SK-N-SH (cell line): ENCODE measurements around the gene GABRB1. TPM values are rescaled to one million over a fixed set of nuclear protein-coding genes. Genes with fewer than 3 reads are reported as not detected.

Source experiments
- CTCF ChIA-PET: fragments of 300-600, 350-600 bp; formaldehyde crosslinking; extraction: SDS; loops from one replicate; lab custom pipeline; 2021; lab: Yijun Ruan, JAX
- POLR2A ChIA-PET: fragments of 350-600 bp; sonication (Branson Sonifier 250); formaldehyde crosslinking; extraction: SDS; loops from one replicate; lab custom pipeline; 2020; ENCODE audit warnings: antibody characterized with exemption, inconsistent platforms; lab: Yijun Ruan, JAX
- DNase-seq: peaks from one replicate; pipeline ENCODE4 v3.0.0; 2012
- H2AFZ ChIP-seq: fragments of 200-600 bp; sonication (generic); 2 replicates; pipeline ENCODE4 v1.8.1; 2016; ENCODE audit warnings: antibody characterized with exemption, mild to moderate bottlenecking, low read depth
- H3F3A ChIP-seq: fragments of 200-600 bp; sonication (generic); replicated peaks from 2 replicates; pipeline ENCODE3; 2016; ENCODE audit warnings: antibody characterized with exemption, mild to moderate bottlenecking; ENCODE audit not compliant: insufficient read depth
- H3K27ac ChIP-seq, 2 experiments: fragments of 200-500 bp in 1 of 2; fragments of 200-600 bp in 1 of 2; sonication (Bioruptor generic) in 1 of 2; sonication (generic), shearing (Covaris generic) in 1 of 2; 2 replicates each; pipeline versions ENCODE4 v1.5.1 to v1.6.1; 2014 to 2016; ENCODE audit warnings: low read depth in 2 of 2, inconsistent platforms in 1 of 2, low read length in 1 of 2, mild to moderate bottlenecking in 1 of 2, mixed read lengths in 1 of 2
- H3K27me3 ChIP-seq: fragments of 200-600 bp; sonication (generic), shearing (Covaris generic); 2 replicates; pipeline ENCODE4 v1.6.1; 2016; ENCODE audit warnings: mixed run types; ENCODE audit not compliant: insufficient read depth
- H3K36me3 ChIP-seq, 2 experiments: fragments of 200-500 bp in 1 of 2; fragments of 200-600 bp in 1 of 2; sonication (Bioruptor generic) in 1 of 2; sonication (generic) in 1 of 2; replicated peaks in 1 of 2; 2 replicates each; pipeline versions ENCODE3 to v1.5.1; 2014 to 2016; ENCODE audit warnings: low read length in 1 of 2, mild to moderate bottlenecking in 1 of 2; ENCODE audit not compliant: insufficient read depth in 2 of 2, control insufficient read depth in 1 of 2
- H3K4me1 ChIP-seq, 2 experiments: fragments of 200-500 bp in 1 of 2; fragments of 200-600 bp in 1 of 2; sonication (Bioruptor generic) in 1 of 2; sonication (generic), shearing (Covaris generic) in 1 of 2; 2 replicates each; pipeline versions ENCODE4 v1.5.1 to v1.6.1; 2014 to 2016; ENCODE audit warnings: low read depth in 1 of 2, low read length in 1 of 2, mixed run types in 1 of 2; ENCODE audit not compliant: insufficient read depth in 2 of 2, control insufficient read depth in 1 of 2
- H3K4me2 ChIP-seq: fragments of 200-600 bp; sonication (generic), shearing (Covaris generic); 2 replicates; pipeline ENCODE4 v1.6.1; 2017; ENCODE audit warnings: mixed run types
- H3K4me3 ChIP-seq, 2 experiments: fragments of 200-500 bp in 1 of 2; fragments of 200-600 bp in 1 of 2; sonication (Bioruptor generic) in 1 of 2; sonication (generic), shearing (Covaris generic) in 1 of 2; 2 replicates each; pipeline versions ENCODE4 v1.5.1 to v1.8.1; 2014 to 2016; ENCODE audit warnings: low read depth in 2 of 2, inconsistent platforms in 1 of 2, low read length in 1 of 2, mild to moderate bottlenecking in 1 of 2, mixed read lengths in 1 of 2, moderate library complexity in 1 of 2
- H3K79me2 ChIP-seq: fragments of 200-600 bp; sonication (generic); 2 replicates; pipeline ENCODE4 v1.8.1; 2017; ENCODE audit warnings: mild to moderate bottlenecking; ENCODE audit not compliant: insufficient read depth
- H3K9ac ChIP-seq: fragments of 200-600 bp; sonication (generic); 2 replicates; pipeline ENCODE4 v1.6.1; 2017; ENCODE audit warnings: mixed run types
- H3K9me2 ChIP-seq: fragments of 200-600 bp; sonication (generic); 2 replicates; pipeline ENCODE4 v1.6.1; 2017; ENCODE audit warnings: mixed run types
- H3K9me3 ChIP-seq: fragments of 200-600 bp; sonication (generic); 2 replicates; pipeline ENCODE4 v1.6.1; 2017; ENCODE audit warnings: mixed run types, mild to moderate bottlenecking, moderate library complexity
- H4K20me1 ChIP-seq: fragments of 200-600 bp; sonication (generic); 2 replicates; pipeline ENCODE4 v1.6.1; 2017; ENCODE audit warnings: mild to moderate bottlenecking, mixed run types; ENCODE audit not compliant: insufficient read depth
- ELF1 ChIP-seq: IDR thresholded peaks from 2 replicates; pipeline ENCODE4 v1.4.0; 2012
- EZH2phosphoT487 ChIP-seq: fragments of 200-600 bp; sonication (generic); IDR thresholded peaks from 2 replicates; pipeline ENCODE4 v1.6.1; 2017; ENCODE audit warnings: low read depth, mixed run types, mild to moderate bottlenecking, antibody characterized with exemption, moderate library complexity, borderline replicate concordance
- FOSL2 ChIP-seq: IDR thresholded peaks from 2 replicates; pipeline ENCODE4 v1.4.0; 2012; ENCODE audit warnings: low read depth, mild to moderate bottlenecking, moderate library complexity, borderline replicate concordance
- GATA2 ChIP-seq: sonication (generic); formaldehyde crosslinking; IDR thresholded peaks from 2 replicates; pipeline ENCODE4 v1.5.0; 2020; ENCODE audit warnings: mild to moderate bottlenecking, missing genetic modification reagents
- JUND ChIP-seq: IDR thresholded peaks from 2 replicates; pipeline ENCODE4 v1.4.0; 2012
- MXI1 ChIP-seq: IDR thresholded peaks from 2 replicates; pipeline ENCODE4 v1.6.1; 2012; ENCODE audit warnings: mild to moderate bottlenecking, low read depth, low read length, improper control_type of control experiment
- NFIC ChIP-seq: IDR thresholded peaks from 2 replicates; pipeline ENCODE4 v1.4.0; 2012; ENCODE audit warnings: borderline replicate concordance
- RFX5 ChIP-seq: IDR thresholded peaks from 2 replicates; pipeline ENCODE4 v1.6.1; 2012; ENCODE audit warnings: mild to moderate bottlenecking, improper control_type of control experiment, low read length
- RXRA ChIP-seq: IDR thresholded peaks from 2 replicates; pipeline ENCODE4 v1.4.0; 2012; ENCODE audit warnings: low read depth, mild to moderate bottlenecking, borderline replicate concordance
- SIN3A ChIP-seq: IDR thresholded peaks from 2 replicates; pipeline ENCODE4 v1.6.1; 2012; ENCODE audit warnings: low read depth, mild to moderate bottlenecking, low read length, moderate library complexity, borderline replicate concordance
- SMC3 ChIP-seq: IDR thresholded peaks from 2 replicates; pipeline ENCODE4 v1.6.1; 2012; ENCODE audit warnings: low read depth, low read length, improper control_type of control experiment
- TEAD4 ChIP-seq: IDR thresholded peaks from 2 replicates; pipeline ENCODE4 v1.4.0; 2012; ENCODE audit warnings: mild to moderate bottlenecking, borderline replicate concordance; ENCODE audit not compliant: insufficient read depth
- YY1 ChIP-seq: IDR thresholded peaks from 2 replicates; pipeline ENCODE4 v1.4.0; 2012; ENCODE audit warnings: low read depth, mild to moderate bottlenecking
- WGBS: methylation state at CpG from one replicate; pipeline ENCODE4 v1.1.6; 2017; ENCODE audit warnings: low lambda C conversion rate; 5-methylcytosine and 5-hydroxymethylcytosine counted together
- polyA plus RNA-seq, 3 experiments: library from polyadenylated mRNA; depleted of rRNA; stranded (reverse); fragments of >200 nt; gene quantifications; 2 replicates each; pipeline ENCODE4 v1.2.3, GENCODE V29; 2012
- TF ChIP-seq, protein P1 (sequence below): IDR thresholded peaks from 2 replicates; pipeline ENCODE4 v1.4.0; 2012; ENCODE audit warnings: low read depth, borderline replicate concordance
- TF ChIP-seq, protein P2 (sequence below): IDR thresholded peaks from 2 replicates; pipeline ENCODE4; 2012
- TF ChIP-seq, protein P3 (sequence below): IDR thresholded peaks from 2 replicates; pipeline ENCODE4 v1.4.0; 2012; ENCODE audit warnings: low read depth
- TF ChIP-seq, protein P4 (sequence below): fragments of 150-350 bp; IDR thresholded peaks from 2 replicates; pipeline ENCODE4 v1.6.1; 2016; ENCODE audit warnings: mild to moderate bottlenecking, low read depth, low read length
- TF ChIP-seq, protein P5 (sequence below): fragments of 200-600 bp; sonication (generic); IDR thresholded peaks from 2 replicates; pipeline ENCODE4 v1.6.1; 2017; ENCODE audit warnings: antibody characterized with exemption, mild to moderate bottlenecking, moderate library complexity

The GABRB1 gene
- polyA plus RNA-seq, 1 of the 3 experiments (the other 2 are of a cell fraction) = not detected

DNA sequence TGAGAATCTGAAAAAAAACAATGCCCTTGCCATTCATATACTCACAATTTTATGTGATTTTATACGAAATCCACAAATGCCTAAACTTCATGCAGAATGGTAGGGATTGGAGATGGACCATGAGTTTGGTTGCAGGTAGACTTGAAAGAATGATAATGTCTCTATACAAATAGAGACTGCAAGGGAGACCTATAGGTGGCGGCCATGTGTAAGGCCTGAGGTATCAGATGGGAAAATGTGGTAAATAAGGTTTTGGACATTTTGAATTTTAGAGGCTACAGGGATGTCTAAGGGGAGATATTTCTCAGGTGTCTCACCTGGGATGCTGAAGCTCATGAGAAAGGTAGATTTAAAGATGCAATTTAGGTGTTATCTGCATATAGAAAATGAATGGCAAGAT lies 78.0 kb downstream of the GABRB1 start:
- CTCF ChIA-PET = interaction anchor here (1.5 to 4.3 kb wide), 2 partner anchors 13 to 17 kb away, joined by 3 to 22 read pairs; no protein-coding TSS in a partner anchor
- POLR2A ChIA-PET = no interaction called here

DNA sequence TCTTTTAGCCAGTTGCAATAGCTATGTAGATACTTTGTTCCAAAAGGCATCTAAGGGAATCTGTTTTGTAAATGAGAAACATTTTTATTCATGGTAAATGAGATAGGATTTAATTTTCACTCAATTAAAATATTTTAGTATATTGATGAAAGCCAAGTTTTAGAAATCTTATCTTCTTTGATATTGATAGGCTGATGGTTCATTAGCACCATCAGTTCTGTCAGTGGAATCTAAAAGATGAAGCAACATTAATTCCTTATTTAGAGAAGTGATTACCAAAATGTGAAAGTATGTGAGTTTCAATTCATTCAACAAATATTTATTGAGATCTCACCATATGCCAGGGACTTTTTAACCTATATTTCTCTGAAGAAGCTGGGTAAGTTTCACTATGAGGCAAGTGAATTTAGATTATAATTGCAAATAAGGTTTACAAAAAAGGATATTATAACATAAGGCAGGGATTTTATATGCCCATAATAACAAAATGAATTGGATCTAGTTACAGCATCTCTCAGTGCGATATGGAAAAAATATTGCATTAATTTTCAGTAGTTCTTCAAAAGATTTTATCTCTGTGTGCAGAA lies 79.3 kb downstream of the GABRB1 start:
- Histone ChIP-seq H3K9me3 (no peaks in the 10 kb centered on the region), H3K4me2 (no peak overlapping the region), H3K4me3 (no peak overlapping the region), H3K4me1 (no peaks in the 10 kb centered on the region), H3F3A (no peaks in the 10 kb centered on the region), H3K79me2 (no peaks in the 10 kb centered on the region), H3K27me3 (peaks cover 9% of the 10 kb centered on the region; the same call in 1 of the 2 replicates), H3K9me2 (0 out of 2 replicates have a peak, but pooled peaks cover 3% of the 10 kb centered on the region), H4K20me1 (no peaks in the 10 kb centered on the region), H3K36me3 (no peaks in the 10 kb centered on the region), H3K9ac (no peak overlapping the region), H2AFZ (no peak overlapping the region), H3K27ac (no peak overlapping the region)
- 33% methylated on average over 1 of the region's 1 CpG for WGBS
- ChIA-PET POLR2A (no interaction called here), CTCF (interaction anchor here (1.3 to 4.3 kb wide), 2 partner anchors 8 to 12 kb away, joined by 3 to 22 read pairs; no protein-coding TSS in a partner anchor)
- DNase-seq = no peak
- no peak for TF ChIP-seq JUND
- no peak for TF ChIP-seq TEAD4
- no peak for TF ChIP-seq SMC3
- TF ChIP-seq, protein P1, sequence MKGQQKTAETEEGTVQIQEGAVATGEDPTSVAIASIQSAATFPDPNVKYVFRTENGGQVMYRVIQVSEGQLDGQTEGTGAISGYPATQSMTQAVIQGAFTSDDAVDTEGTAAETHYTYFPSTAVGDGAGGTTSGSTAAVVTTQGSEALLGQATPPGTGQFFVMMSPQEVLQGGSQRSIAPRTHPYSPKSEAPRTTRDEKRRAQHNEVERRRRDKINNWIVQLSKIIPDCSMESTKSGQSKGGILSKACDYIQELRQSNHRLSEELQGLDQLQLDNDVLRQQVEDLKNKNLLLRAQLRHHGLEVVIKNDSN = no peak
- TF ChIP-seq, protein P2, sequence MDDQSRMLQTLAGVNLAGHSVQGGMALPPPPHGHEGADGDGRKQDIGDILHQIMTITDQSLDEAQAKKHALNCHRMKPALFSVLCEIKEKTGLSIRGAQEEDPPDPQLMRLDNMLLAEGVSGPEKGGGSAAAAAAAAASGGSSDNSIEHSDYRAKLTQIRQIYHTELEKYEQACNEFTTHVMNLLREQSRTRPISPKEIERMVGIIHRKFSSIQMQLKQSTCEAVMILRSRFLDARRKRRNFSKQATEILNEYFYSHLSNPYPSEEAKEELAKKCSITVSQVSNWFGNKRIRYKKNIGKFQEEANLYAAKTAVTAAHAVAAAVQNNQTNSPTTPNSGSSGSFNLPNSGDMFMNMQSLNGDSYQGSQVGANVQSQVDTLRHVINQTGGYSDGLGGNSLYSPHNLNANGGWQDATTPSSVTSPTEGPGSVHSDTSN = no peak
- no peak for TF ChIP-seq SIN3A
- no peak for TF ChIP-seq MXI1
- no peak for TF ChIP-seq RXRA
- TF ChIP-seq EZH2phosphoT487 = no peak
- TF ChIP-seq NFIC = no peak
- TF ChIP-seq YY1 = no peak
- TF ChIP-seq ELF1 = no peak
- TF ChIP-seq, protein P3, sequence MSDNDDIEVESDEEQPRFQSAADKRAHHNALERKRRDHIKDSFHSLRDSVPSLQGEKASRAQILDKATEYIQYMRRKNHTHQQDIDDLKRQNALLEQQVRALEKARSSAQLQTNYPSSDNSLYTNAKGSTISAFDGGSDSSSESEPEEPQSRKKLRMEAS = no peak
- no peak for TF ChIP-seq RFX5
- TF ChIP-seq, protein P4, sequence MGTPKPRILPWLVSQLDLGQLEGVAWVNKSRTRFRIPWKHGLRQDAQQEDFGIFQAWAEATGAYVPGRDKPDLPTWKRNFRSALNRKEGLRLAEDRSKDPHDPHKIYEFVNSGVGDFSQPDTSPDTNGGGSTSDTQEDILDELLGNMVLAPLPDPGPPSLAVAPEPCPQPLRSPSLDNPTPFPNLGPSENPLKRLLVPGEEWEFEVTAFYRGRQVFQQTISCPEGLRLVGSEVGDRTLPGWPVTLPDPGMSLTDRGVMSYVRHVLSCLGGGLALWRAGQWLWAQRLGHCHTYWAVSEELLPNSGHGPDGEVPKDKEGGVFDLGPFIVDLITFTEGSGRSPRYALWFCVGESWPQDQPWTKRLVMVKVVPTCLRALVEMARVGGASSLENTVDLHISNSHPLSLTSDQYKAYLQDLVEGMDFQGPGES = no peak
- no peak for TF ChIP-seq FOSL2
- no peak for TF ChIP-seq GATA2 (CRISPR knock-in tag)

More for the DNA sequence above, 78.0 kb downstream of the GABRB1 start:
- Histone ChIP-seq H3K27me3 (peaks cover 14% of the 10 kb centered on the region; the same call in 1 of the 2 replicates), H3K4me2 (no peak overlapping the region), H3K27ac (no peak overlapping the region), H3K9me2 (no peaks in the 10 kb centered on the region), H3K36me3 (no peaks in the 10 kb centered on the region), H3K4me3 (no peak overlapping the region), H4K20me1 (no peaks in the 10 kb centered on the region), H2AFZ (no peak overlapping the region), H3F3A (no peaks in the 10 kb centered on the region), H3K4me1 (no peaks in the 10 kb centered on the region), H3K9ac (no peak overlapping the region), H3K9me3 (no peaks in the 10 kb centered on the region), H3K79me2 (no peaks in the 10 kb centered on the region)
- 3% methylated on average over 2 of the region's 2 CpGs for WGBS
- TF ChIP-seq RXRA = no peak
- TF ChIP-seq, protein P5, sequence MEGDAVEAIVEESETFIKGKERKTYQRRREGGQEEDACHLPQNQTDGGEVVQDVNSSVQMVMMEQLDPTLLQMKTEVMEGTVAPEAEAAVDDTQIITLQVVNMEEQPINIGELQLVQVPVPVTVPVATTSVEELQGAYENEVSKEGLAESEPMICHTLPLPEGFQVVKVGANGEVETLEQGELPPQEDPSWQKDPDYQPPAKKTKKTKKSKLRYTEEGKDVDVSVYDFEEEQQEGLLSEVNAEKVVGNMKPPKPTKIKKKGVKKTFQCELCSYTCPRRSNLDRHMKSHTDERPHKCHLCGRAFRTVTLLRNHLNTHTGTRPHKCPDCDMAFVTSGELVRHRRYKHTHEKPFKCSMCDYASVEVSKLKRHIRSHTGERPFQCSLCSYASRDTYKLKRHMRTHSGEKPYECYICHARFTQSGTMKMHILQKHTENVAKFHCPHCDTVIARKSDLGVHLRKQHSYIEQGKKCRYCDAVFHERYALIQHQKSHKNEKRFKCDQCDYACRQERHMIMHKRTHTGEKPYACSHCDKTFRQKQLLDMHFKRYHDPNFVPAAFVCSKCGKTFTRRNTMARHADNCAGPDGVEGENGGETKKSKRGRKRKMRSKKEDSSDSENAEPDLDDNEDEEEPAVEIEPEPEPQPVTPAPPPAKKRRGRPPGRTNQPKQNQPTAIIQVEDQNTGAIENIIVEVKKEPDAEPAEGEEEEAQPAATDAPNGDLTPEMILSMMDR = peak; percentile 13; the same call in 1 of the 2 replicates
- DNase-seq = no peak
